Thymus (tissue), 11 donors: ENCODE data around the gene BTBD7. TPM values are rescaled to one million over a fixed set of nuclear protein-coding genes. Genes with fewer than 3 reads are reported as not detected.

Experiments
- DNase-seq, 9 donors: peaks; one replicate each; pipeline ENCODE4 v3.0.0-alpha.2; 2013; ENCODE audit warnings: low spot score in 9 of 9, low read depth in 6 of 9, missing footprints in 1 of 9
- H3K27ac ChIP-seq, 2 donors: one replicate each; pipeline ENCODE4 v1.5.1; 2013; ENCODE audit warnings: control low read depth in 1 of 2, low read depth in 1 of 2, low read length in 1 of 2, mild to moderate bottlenecking in 1 of 2, moderate library complexity in 1 of 2
- H3K27me3 ChIP-seq, 2 donors: one replicate each; pipeline ENCODE4 v1.5.1; 2013; ENCODE audit warnings: low read length in 1 of 2; ENCODE audit not compliant: control insufficient read depth in 2 of 2, insufficient read depth in 1 of 2
- H3K36me3 ChIP-seq, 2 donors: one replicate each; pipeline ENCODE4 v1.5.1; 2013; ENCODE audit warnings: low read length in 1 of 2, mild to moderate bottlenecking in 1 of 2, moderate library complexity in 1 of 2; ENCODE audit not compliant: control insufficient read depth in 2 of 2, insufficient read depth in 2 of 2
- H3K4me1 ChIP-seq, 2 donors: one replicate each; pipeline ENCODE4 v1.5.1; 2013; ENCODE audit warnings: low read length in 2 of 2; ENCODE audit not compliant: control insufficient read depth in 2 of 2, insufficient read depth in 2 of 2
- H3K4me3 ChIP-seq, 2 donors: one replicate each; pipeline ENCODE4 v1.5.1; 2013; ENCODE audit warnings: low read length in 2 of 2, control low read depth in 1 of 2, mild to moderate bottlenecking in 1 of 2
- H3K9me3 ChIP-seq, 2 donors: one replicate each; pipeline ENCODE4 v1.5.1; 2013; ENCODE audit warnings: low read length in 1 of 2, mild to moderate bottlenecking in 1 of 2; ENCODE audit not compliant: control insufficient read depth in 2 of 2, insufficient read depth in 1 of 2
- WGBS: extraction: QIAGEN DNeasy Blood & Tissue Kit; methylation state at CpG from one replicate; pipeline ENCODE4 v1.1.7; 2013; 5-methylcytosine and 5-hydroxymethylcytosine counted together
- polyA plus RNA-seq: library from polyadenylated mRNA; stranded (reverse); fragments of 200-250 nt; gene quantifications from one replicate; pipeline ENCODE4 v1.2.3, GENCODE V29; 2013
- total RNA-seq: library from RNA; stranded (reverse); fragments of 120-200 nt; gene quantifications from one replicate; pipeline ENCODE4 v1.2.4, GENCODE V29; 2013
- donor health status: healthy.

Gene BTBD7
- total and polyA plus RNA-seq, 2 donors = 8.4 to 10.5 TPM

GRCh38 chr14:93271111-93271510, 61.7 kb downstream of the BTBD7 start:
- Histone ChIP-seq H3K27ac (no peak overlapping the region), H3K4me1 (no peaks in the 10 kb centered on the region), H3K9me3 (no peaks in the 10 kb centered on the region), H3K4me3 (no peak overlapping the region), H3K27me3 (no peaks in the 10 kb centered on the region), H3K36me3 (no peaks in the 10 kb centered on the region)
- WGBS = 85% methylated on average over 6 of the region's 6 CpGs
- DNase-seq = no peak

DNA sequence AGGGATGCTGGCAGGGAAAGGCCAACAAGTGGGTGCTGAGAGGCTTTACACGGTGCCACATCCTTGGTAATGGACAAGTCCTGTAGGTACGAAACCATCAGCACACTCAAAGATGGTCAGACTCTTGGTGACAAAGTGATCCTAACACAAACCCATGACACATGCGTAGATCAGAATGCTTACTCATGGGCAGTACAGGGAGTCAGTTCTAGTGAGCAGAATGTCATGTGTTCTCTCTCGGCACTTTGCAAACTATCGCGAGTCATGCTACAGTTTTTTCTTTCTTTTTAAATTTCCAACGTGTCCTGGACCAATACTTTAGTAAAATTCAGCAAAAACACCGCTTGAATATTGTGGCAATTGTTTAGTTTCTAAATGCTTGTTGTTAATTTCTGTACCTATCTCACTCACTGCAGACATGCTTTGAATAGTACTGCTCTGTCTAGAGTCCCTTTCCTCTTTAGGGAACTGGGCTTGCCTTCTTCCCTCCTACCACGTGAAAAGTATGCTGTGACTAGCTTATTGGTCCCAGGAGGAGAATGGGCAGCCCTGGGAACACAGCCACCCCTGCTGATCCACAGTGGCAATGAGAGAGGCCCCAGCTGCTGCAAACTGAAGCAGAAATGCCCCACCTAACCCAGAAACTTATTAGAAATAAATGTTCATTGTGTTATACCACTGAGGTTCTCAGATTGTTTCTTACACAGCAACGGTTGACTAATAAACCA, 63.3 kb downstream of the BTBD7 start:
- no peaks in the 10 kb centered on the region for H3K9me3 ChIP-seq
- no peaks in the 10 kb centered on the region for H3K36me3 ChIP-seq
- no peaks in the 10 kb centered on the region for H3K27me3 ChIP-seq
- no peak for DNase-seq
- no peak overlapping the region for H3K4me3 ChIP-seq
- H3K4me1 ChIP-seq = no peaks in the 10 kb centered on the region
- no peak overlapping the region for H3K27ac ChIP-seq
- 97% methylated on average over 10 of the region's 10 CpGs for WGBS

DNA sequence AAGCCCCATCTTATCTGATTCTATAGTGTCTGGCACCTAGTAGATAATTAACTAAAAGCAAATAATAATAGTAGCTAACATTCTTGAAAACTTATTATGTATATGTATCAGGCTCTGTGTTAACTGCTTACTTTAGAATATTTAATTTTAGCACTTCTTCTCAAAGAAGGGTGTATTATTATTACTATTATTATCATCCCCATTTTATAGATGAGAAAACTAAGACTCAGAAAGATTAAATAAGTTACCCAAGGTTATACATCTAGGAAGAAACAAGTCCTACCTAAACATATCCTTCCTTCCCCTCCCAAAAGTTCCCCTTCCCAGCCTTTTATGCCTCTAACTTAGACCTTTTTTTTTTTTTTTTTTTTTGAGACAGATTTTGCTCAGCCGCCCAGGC, 64.4 kb downstream of the BTBD7 start:
- Histone ChIP-seq H3K36me3 (peaks cover 1 to 4% of the 10 kb centered on the region in 2 donors), H3K27me3 (no peaks in the 10 kb centered on the region), H3K4me1 (peaks cover 0 to under 1% of the 10 kb centered on the region in 2 donors), H3K9me3 (no peaks in the 10 kb centered on the region), H3K4me3 (no peak overlapping the region), H3K27ac (no peak overlapping the region)
- DNase-seq = no peak
- WGBS = 97% methylated on average over 1 of the region's 1 CpG

- no peak for DNase-seq
- Histone ChIP-seq H3K27me3 (no peaks in the 10 kb centered on the region), H3K9me3 (no peaks in the 10 kb centered on the region), H3K4me1 (peaks cover 0 to 2% of the 10 kb centered on the region in 2 donors), H3K36me3 (peaks cover 5 to 7% of the 10 kb centered on the region in 2 donors), H3K27ac (no peak overlapping the region), H3K4me3 (no peak overlapping the region)
- WGBS = 99% methylated on average over 3 of the region's 3 CpGs
Observed at GRCh38 chr14:93267149-93267711, 65.6 kb downstream of the BTBD7 start.

DNA sequence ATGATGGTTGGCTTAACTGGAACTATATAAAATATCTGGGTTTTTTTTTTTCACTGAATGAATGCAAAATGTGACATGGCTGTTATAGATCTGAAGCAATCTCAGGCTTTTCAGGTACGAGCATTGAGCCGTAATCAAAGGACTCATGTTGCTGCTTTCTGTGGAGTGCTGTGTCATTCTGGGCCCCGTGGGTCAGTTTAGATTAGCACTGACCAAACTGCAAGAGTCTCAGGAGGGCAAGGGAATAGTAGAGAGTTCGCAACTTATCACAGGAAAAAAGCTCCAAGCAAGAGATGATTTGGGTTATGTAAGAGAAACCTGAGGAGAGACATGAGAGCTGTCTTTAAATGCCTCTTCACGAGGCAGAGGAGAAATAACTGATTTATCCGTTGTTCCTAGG, 66.7 kb downstream of the BTBD7 start:
- H3K36me3 ChIP-seq = peaks cover 5 to 8% of the 10 kb centered on the region in 2 donors
- 95% methylated on average over 6 of the region's 6 CpGs for WGBS

GRCh38 chr14:93263416-93263815, 69.4 kb downstream of the BTBD7 start:
- no peaks in the 10 kb centered on the region for H3K27me3 ChIP-seq
- H3K4me3 ChIP-seq = no peak overlapping the region
- peaks cover 5 to 8% of the 10 kb centered on the region in 2 donors for H3K36me3 ChIP-seq
- no peaks in the 10 kb centered on the region for H3K9me3 ChIP-seq
- H3K4me1 ChIP-seq = peaks cover 0 to 2% of the 10 kb centered on the region in 2 donors
- DNase-seq = no peak
- 100% methylated on average over 1 of the region's 1 CpG for WGBS
- no peak overlapping the region for H3K27ac ChIP-seq

More for the DNA sequence above, 66.7 kb downstream of the BTBD7 start:
- no peaks in the 10 kb centered on the region for H3K9me3 ChIP-seq
- H3K4me1 ChIP-seq = peaks cover 0 to 2% of the 10 kb centered on the region in 2 donors
- no peaks in the 10 kb centered on the region for H3K27me3 ChIP-seq
- no peak overlapping the region for H3K27ac ChIP-seq
- no peak overlapping the region for H3K4me3 ChIP-seq
- no peak for DNase-seq

DNA sequence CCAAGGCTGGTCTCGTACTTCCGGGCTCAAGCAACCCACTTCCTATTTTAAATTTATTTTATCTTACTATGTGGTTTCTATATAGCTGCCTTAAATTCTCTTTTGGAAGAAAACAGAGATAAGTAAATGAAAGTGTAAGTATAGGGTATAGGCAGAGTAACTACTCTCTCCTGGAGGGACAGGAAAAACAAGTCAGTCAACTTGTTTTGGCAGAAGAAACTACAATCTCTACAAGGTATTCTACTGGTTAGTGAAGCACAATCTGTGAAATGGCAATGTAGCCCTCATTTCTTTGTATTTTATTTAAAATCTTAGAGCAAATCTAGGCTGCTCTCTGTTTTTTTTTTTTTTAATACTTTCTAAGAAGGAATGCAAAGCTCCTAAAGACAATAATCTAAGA, 70.4 kb downstream of the BTBD7 start:
- H3K9me3 ChIP-seq = no peaks in the 10 kb centered on the region
- 39% methylated on average over 2 of the region's 2 CpGs for WGBS
- no peak for DNase-seq
- peaks cover 5 to 8% of the 10 kb centered on the region in 2 donors for H3K36me3 ChIP-seq
- no peaks in the 10 kb centered on the region for H3K27me3 ChIP-seq
- H3K4me1 ChIP-seq = peaks cover 0 to 2% of the 10 kb centered on the region in 2 donors
- H3K4me3 ChIP-seq = no peak overlapping the region
- no peak overlapping the region for H3K27ac ChIP-seq

GRCh38 chr14:93249128-93249831, 83.6 kb downstream of the BTBD7 start:
- no peak for DNase-seq
- peaks cover 38 to 41% of the 10 kb centered on the region in 2 donors for H3K36me3 ChIP-seq
- H3K4me1 ChIP-seq = no peaks in the 10 kb centered on the region
- H3K9me3 ChIP-seq = no peaks in the 10 kb centered on the region
- H3K27me3 ChIP-seq = no peaks in the 10 kb centered on the region
- WGBS = 93% methylated on average over 7 of the region's 7 CpGs
- H3K4me3 ChIP-seq = no peak overlapping the region
- H3K27ac ChIP-seq = no peak overlapping the region

DNA sequence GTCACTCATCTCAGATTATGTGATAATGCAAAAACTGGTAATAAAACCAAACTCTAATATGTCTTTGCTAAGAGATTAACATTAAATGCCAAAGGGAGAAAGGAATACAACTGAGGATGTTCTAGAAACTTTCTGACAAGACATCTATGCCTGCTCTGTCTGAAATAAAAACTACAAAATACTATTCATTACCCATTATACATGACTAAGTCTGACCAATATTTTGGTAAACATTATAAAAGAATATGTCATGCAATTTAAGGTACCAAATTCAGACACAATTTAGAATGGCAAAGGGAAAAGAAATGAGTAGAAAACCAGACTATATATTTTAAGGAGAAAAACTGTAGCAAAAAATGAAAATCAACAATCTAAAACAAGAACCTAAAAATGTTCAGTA, 86.3 kb downstream of the BTBD7 start:
- Histone ChIP-seq H3K4me1 (no peaks in the 10 kb centered on the region), H3K9me3 (no peaks in the 10 kb centered on the region), H3K36me3 (peaks cover 45 to 49% of the 10 kb centered on the region in 2 donors), H3K4me3 (no peak overlapping the region), H3K27ac (no peak overlapping the region), H3K27me3 (no peaks in the 10 kb centered on the region)
- DNase-seq = no peak
